ENCODE results near the gene PMEL.
A peak's percentile ranks its signal among the peaks of the same experiment; 100 is the strongest.

The PMEL gene

GRCh38 chr12:55972911-55973598 lies 7.2 kb upstream of the PMEL start:
- DNase-seq (no peak), ATAC-seq (replicated peaks) (no peak)
- Mint-ChIP-seq H3K27me3 (no peaks in the 10 kb centered on the region), H3K9me3 (no peaks in the 10 kb centered on the region), H3K36me3 (peaks cover 13 to 26% of the 10 kb centered on the region in 2 donors), H3K4me1 (peaks cover 23 to 28% of the 10 kb centered on the region in 2 donors), H3K4me3 (no peak overlapping the region), H3K27ac (no peak overlapping the region)

- Mint-ChIP-seq H3K27me3 (no peaks in the 10 kb centered on the region), H3K4me1 (peaks cover 25 to 30% of the 10 kb centered on the region in 2 donors), H3K9me3 (no peaks in the 10 kb centered on the region), H3K4me3 (peak overlapping the region in 1 of 2 donors; percentile 40), H3K27ac (no peak overlapping the region), H3K36me3 (peaks cover 14 to 26% of the 10 kb centered on the region in 2 donors)
- ATAC-seq (replicated peaks) (no peak), DNase-seq (no peak)
Observed at GRCh38 chr12:55972456-55972855, 6.6 kb upstream of the PMEL start.

GRCh38 chr12:55972042-55972441 lies 6.2 kb upstream of the PMEL start:
- H3K36me3 Mint-ChIP-seq = peaks cover 14 to 26% of the 10 kb centered on the region in 2 donors
- peaks cover 28 to 31% of the 10 kb centered on the region in 2 donors for H3K4me1 Mint-ChIP-seq
- ATAC-seq (replicated peaks) = no peak
- no peak overlapping the region for H3K27ac Mint-ChIP-seq
- DNase-seq = no peak
- H3K4me3 Mint-ChIP-seq = peak overlapping the region in 1 of 2 donors; percentile 40
- H3K27me3 Mint-ChIP-seq = no peaks in the 10 kb centered on the region
- H3K9me3 Mint-ChIP-seq = no peaks in the 10 kb centered on the region

- Mint-ChIP-seq H3K9me3 (no peaks in the 10 kb centered on the region), H3K27me3 (no peaks in the 10 kb centered on the region), H3K4me3 (peak overlapping the region in 1 of 2 donors; percentile 46), H3K27ac (peak overlapping the region; percentile 37), H3K4me1 (peaks cover 24 to 35% of the 10 kb centered on the region in 2 donors), H3K36me3 (peaks cover 14 to 25% of the 10 kb centered on the region in 2 donors)
- no peak for ATAC-seq (replicated peaks)
- DNase-seq = peak; percentile 28
Observed at GRCh38 chr12:55970775-55971174, 4.9 kb upstream of the PMEL start.

GRCh38 chr12:55969356-55969755 lies 3.5 kb upstream of the PMEL start:
- H3K9me3 Mint-ChIP-seq = no peaks in the 10 kb centered on the region
- H3K4me1 Mint-ChIP-seq = peaks cover 29 to 38% of the 10 kb centered on the region in 2 donors
- no peak for ATAC-seq (replicated peaks)
- DNase-seq = no peak
- no peak overlapping the region for H3K27ac Mint-ChIP-seq
- peaks cover 14 to 25% of the 10 kb centered on the region in 2 donors for H3K36me3 Mint-ChIP-seq
- H3K4me3 Mint-ChIP-seq = no peak overlapping the region
- H3K27me3 Mint-ChIP-seq = no peaks in the 10 kb centered on the region

GRCh38 chr12:55966408-55967281 lies 803 bp upstream of the PMEL start, which contains the start of gene CDK2:
CDK2 (plus strand) TSS chr12:55966830; CDS start chr12:55967009, 179 bp downstream.
- H3K27me3 Mint-ChIP-seq = no peaks in the 10 kb centered on the region
- peak; percentile 89 to 93 for ATAC-seq (replicated peaks)
- peaks cover 27 to 38% of the 10 kb centered on the region in 2 donors for H3K4me1 Mint-ChIP-seq
- DNase-seq = peak; percentile 83
- peak within 1 kb of the TSS; percentile 94 to 97 for H3K4me3 Mint-ChIP-seq
- no peaks in the 10 kb centered on the region for H3K9me3 Mint-ChIP-seq
- H3K27ac Mint-ChIP-seq = peak within 1 kb of the TSS; percentile 96
- peaks cover 14 to 25% of the 10 kb centered on the region in 2 donors for H3K36me3 Mint-ChIP-seq

- no peak overlapping the region for H3K4me3 Mint-ChIP-seq
- no peak for ATAC-seq (replicated peaks)
- no peaks in the 10 kb centered on the region for H3K9me3 Mint-ChIP-seq
- H3K27ac Mint-ChIP-seq = peak overlapping the region; percentile 3
- no peak for DNase-seq
- H3K4me1 Mint-ChIP-seq = peaks cover 19 to 28% of the 10 kb centered on the region in 2 donors
- H3K36me3 Mint-ChIP-seq = peaks cover 8 to 12% of the 10 kb centered on the region in 2 donors
- no peaks in the 10 kb centered on the region for H3K27me3 Mint-ChIP-seq
Observed at GRCh38 chr12:55965240-55965639, 602 bp downstream of the PMEL start.

- DNase-seq (no peak), ATAC-seq (replicated peaks) (no peak)
- Mint-ChIP-seq H3K4me3 (no peak overlapping the region), H3K36me3 (peaks cover 6 to 12% of the 10 kb centered on the region in 2 donors), H3K27me3 (no peaks in the 10 kb centered on the region), H3K4me1 (peaks cover 19 to 28% of the 10 kb centered on the region in 2 donors), H3K9me3 (no peaks in the 10 kb centered on the region), H3K27ac (no peak overlapping the region)
Observed at GRCh38 chr12:55963760-55964159, 2.1 kb downstream of the PMEL start.

GRCh38 chr12:55957106-55957859 lies 8.6 kb downstream of the PMEL start:
- DNase-seq (no peak), ATAC-seq (replicated peaks) (no peak)
- Mint-ChIP-seq H3K27ac (no peak overlapping the region), H3K9me3 (no peaks in the 10 kb centered on the region), H3K4me3 (no peak overlapping the region), H3K4me1 (peaks cover 0 to 3% of the 10 kb centered on the region in 2 donors), H3K36me3 (peaks cover 14 to 17% of the 10 kb centered on the region in 2 donors), H3K27me3 (no peaks in the 10 kb centered on the region)

GRCh38 chr12:55955800-55956508 lies 9.9 kb downstream of the PMEL start:
- Mint-ChIP-seq H3K27me3 (no peaks in the 10 kb centered on the region), H3K9me3 (no peaks in the 10 kb centered on the region), H3K4me3 (no peak overlapping the region), H3K27ac (no peak overlapping the region), H3K36me3 (peaks cover 19 to 29% of the 10 kb centered on the region in 2 donors), H3K4me1 (peaks cover 0 to 3% of the 10 kb centered on the region in 2 donors)
- ATAC-seq (replicated peaks) (peak; percentile 71 to 73), DNase-seq (no peak)

GRCh38 chr12:55955344-55955743 lies 10.5 kb downstream of the PMEL start:
- DNase-seq (no peak), ATAC-seq (replicated peaks) (peak in 1 of 2 donors; percentile 14)
- H3K36me3 Mint-ChIP-seq = peaks cover 19 to 29% of the 10 kb centered on the region in 2 donors
- H3K27ac Mint-ChIP-seq = peak overlapping the region; percentile 43
- no peaks in the 10 kb centered on the region for H3K27me3 Mint-ChIP-seq
- H3K9me3 Mint-ChIP-seq = no peaks in the 10 kb centered on the region
- H3K4me1 Mint-ChIP-seq = peaks cover 0 to 3% of the 10 kb centered on the region in 2 donors
- no peak overlapping the region for H3K4me3 Mint-ChIP-seq

- DNase-seq (no peak), ATAC-seq (replicated peaks) (no peak)
- H3K36me3 Mint-ChIP-seq = peaks cover 39 to 56% of the 10 kb centered on the region in 2 donors
- H3K27ac Mint-ChIP-seq = no peak overlapping the region
- no peaks in the 10 kb centered on the region for H3K9me3 Mint-ChIP-seq
- H3K4me3 Mint-ChIP-seq = no peak overlapping the region
- no peaks in the 10 kb centered on the region for H3K27me3 Mint-ChIP-seq
- peaks cover 5 to 7% of the 10 kb centered on the region in 2 donors for H3K4me1 Mint-ChIP-seq
Observed at GRCh38 chr12:55946553-55946952, 19.3 kb downstream of the PMEL start.

GRCh38 chr12:55942577-55943136 lies 23.2 kb downstream of the PMEL start:
- H3K27ac Mint-ChIP-seq = no peak overlapping the region
- DNase-seq (no peak), ATAC-seq (replicated peaks) (no peak)
- peaks cover 39 to 56% of the 10 kb centered on the region in 2 donors for H3K36me3 Mint-ChIP-seq
- no peaks in the 10 kb centered on the region for H3K27me3 Mint-ChIP-seq
- H3K4me1 Mint-ChIP-seq = peaks cover 12 to 23% of the 10 kb centered on the region in 2 donors
- H3K4me3 Mint-ChIP-seq = no peak overlapping the region
- no peaks in the 10 kb centered on the region for H3K9me3 Mint-ChIP-seq
